Measurements from ENCODE around the gene PANK1. TPM values are rescaled to one million over a fixed set of nuclear protein-coding genes. Genes with fewer than 3 reads are reported as not detected.
A peak's percentile ranks its signal among the peaks of the same experiment; 100 is the strongest.

The PANK1 gene
- total RNA-seq, 1 experiment from 2014 or later: 24.9 TPM

- TF ChIP-seq PRDM15 (CRISPR knock-in tag; IDR thresholded peaks at IDR 0.05) (no peak), ZNF532 (CRISPR knock-in tag; IDR thresholded peaks at IDR 0.05; ENCODE audit: borderline replicate concordance) (no peak)
Observed at GRCh38 chr10:89565180-89565579, 79.9 kb downstream of the PANK1 start (continued).

DNA sequence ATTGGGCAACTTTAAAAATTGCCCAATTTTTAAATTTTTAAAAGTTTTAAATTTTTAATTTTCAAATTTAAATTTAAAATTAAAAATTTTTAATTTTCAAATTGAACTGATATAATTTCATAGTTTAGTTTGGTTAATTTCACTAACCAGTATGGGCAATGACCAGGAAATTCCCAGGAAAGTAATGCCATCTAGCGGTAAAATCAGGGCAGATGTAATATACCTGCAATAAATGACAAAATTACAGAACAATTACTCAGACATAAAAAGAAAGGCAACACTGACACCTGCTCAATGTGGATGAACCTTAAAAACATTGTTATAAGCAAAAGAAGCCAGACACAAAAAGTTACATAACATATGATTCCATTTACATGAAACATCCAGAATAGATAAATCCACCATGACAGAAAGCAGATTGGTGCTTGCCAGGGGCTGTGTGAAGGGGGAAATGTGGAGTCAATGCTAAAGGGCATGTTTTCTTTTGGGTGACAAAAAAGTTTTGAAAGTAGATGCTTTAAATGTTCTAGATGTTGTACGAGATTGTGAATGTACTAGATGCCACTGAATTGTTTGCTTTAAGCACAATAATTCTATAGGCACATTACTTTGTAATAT lies 81.1 kb downstream of the PANK1 start:
- Mint-ChIP-seq H3K27me3 (ENCODE audit: low read depth) (no peaks in the 10 kb centered on the region), H3K4me3 (no peak overlapping the region), H3K4me1 (peaks cover 48% of the 10 kb centered on the region), H3K36me3 (no peaks in the 10 kb centered on the region), H3K27ac (no peak overlapping the region), H3K9me3 (peaks cover 9% of the 10 kb centered on the region)
- ChIA-PET CTCF (interaction anchor here (1.0 to 2.0 kb wide), 6 partner anchors 29 to 345 kb away, joined by 4 to 22 read pairs (median 6); partner anchors contain the start of genes IFIT5, KIF20B and SLC16A12), POLR2A (no interaction called here)
- TF ChIP-seq, protein P1, sequence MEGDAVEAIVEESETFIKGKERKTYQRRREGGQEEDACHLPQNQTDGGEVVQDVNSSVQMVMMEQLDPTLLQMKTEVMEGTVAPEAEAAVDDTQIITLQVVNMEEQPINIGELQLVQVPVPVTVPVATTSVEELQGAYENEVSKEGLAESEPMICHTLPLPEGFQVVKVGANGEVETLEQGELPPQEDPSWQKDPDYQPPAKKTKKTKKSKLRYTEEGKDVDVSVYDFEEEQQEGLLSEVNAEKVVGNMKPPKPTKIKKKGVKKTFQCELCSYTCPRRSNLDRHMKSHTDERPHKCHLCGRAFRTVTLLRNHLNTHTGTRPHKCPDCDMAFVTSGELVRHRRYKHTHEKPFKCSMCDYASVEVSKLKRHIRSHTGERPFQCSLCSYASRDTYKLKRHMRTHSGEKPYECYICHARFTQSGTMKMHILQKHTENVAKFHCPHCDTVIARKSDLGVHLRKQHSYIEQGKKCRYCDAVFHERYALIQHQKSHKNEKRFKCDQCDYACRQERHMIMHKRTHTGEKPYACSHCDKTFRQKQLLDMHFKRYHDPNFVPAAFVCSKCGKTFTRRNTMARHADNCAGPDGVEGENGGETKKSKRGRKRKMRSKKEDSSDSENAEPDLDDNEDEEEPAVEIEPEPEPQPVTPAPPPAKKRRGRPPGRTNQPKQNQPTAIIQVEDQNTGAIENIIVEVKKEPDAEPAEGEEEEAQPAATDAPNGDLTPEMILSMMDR (IDR thresholded peaks at IDR 0.05): peak; percentile 40; the same call in 1 of the 2 replicates
- TF ChIP-seq, protein P2, sequence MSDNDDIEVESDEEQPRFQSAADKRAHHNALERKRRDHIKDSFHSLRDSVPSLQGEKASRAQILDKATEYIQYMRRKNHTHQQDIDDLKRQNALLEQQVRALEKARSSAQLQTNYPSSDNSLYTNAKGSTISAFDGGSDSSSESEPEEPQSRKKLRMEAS (CRISPR knock-in tag; IDR thresholded peaks at IDR 0.05): no peak
- ATAC-seq (peak; percentile 29), DNase-seq (ENCODE audit: low spot score) (no peak)

DNA sequence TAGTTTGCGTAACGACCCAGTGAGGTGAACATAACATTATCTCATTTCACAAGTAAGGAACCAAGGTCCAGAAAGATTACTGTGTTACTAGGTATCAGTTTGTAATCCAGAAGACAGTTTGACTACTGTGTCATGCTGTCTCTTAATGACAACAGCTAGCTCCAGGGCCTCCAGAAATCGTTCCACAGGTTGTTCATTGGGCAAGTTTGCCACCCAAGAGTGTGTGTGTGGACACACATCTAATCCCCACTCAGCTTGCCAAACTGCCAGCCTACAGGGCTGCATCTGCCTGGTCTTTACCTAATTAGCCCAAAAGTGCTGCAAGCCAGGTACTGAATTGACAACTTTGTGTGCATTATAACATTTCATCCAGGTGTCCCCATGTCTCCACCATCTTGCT lies 81.7 kb downstream of the PANK1 start:
- ATAC-seq (no peak), DNase-seq (ENCODE audit: low spot score) (no peak)
- POLR2A ChIA-PET: no interaction called here
- H3K9me3 Mint-ChIP-seq: peaks cover 12% of the 10 kb centered on the region
- peaks cover 52% of the 10 kb centered on the region for H3K4me1 Mint-ChIP-seq
- CTCF ChIA-PET: interaction anchor here (0.5 to 2.7 kb wide), 13 partner anchors 10 to 149 kb away, joined by 3 to 28 read pairs (median 7); partner anchors contain the start of genes IFIT5, KIF20B and SLC16A12
- 0 out of 2 replicates have a peak, but pooled peaks cover 4% of the 10 kb centered on the region for H3K36me3 Mint-ChIP-seq
- H3K27ac Mint-ChIP-seq: no peak overlapping the region
- no peaks in the 10 kb centered on the region; the same call in 1 of the 2 replicates for H3K27me3 Mint-ChIP-seq (ENCODE audit: low read depth)
- H3K4me3 Mint-ChIP-seq: no peak overlapping the region
- TF ChIP-seq ETV6 (CRISPR knock-in tag; IDR thresholded peaks at IDR 0.05) (no peak), GRHL2 (CRISPR knock-in tag; IDR thresholded peaks at IDR 0.05; ENCODE audit: insufficient replicate concordance, severe bottlenecking) (no peak), PREB (CRISPR knock-in tag; IDR thresholded peaks at IDR 0.05; ENCODE audit: borderline replicate concordance) (no peak), ZNF138 (CRISPR knock-in tag; conservative IDR thresholded peaks at IDR 0.05) (no peak), ZNF671 (CRISPR knock-in tag; IDR thresholded peaks at IDR 0.05) (no peak), USF1 (CRISPR knock-in tag; IDR thresholded peaks at IDR 0.05) (no peak), STAT6 (CRISPR knock-in tag; conservative IDR thresholded peaks at IDR 0.05; ENCODE audit: low read depth) (no peak), NFATC4 (CRISPR knock-in tag; IDR thresholded peaks at IDR 0.05) (no peak)
- TF ChIP-seq, protein P3, sequence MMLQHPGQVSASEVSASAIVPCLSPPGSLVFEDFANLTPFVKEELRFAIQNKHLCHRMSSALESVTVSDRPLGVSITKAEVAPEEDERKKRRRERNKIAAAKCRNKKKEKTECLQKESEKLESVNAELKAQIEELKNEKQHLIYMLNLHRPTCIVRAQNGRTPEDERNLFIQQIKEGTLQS (CRISPR knock-in tag; conservative IDR thresholded peaks at IDR 0.05): no peak
